ENCODE results near the gene RNF227. TPM values are rescaled to one million over a fixed set of nuclear protein-coding genes. Genes with fewer than 3 reads are reported as not detected.

Gene RNF227
- total and polyA plus RNA-seq, 2 of the 8 experiments (the other 6 are each of a cell fraction or from before 2014, with no cell fraction given) = 0.63 to 1.7 TPM

DNA sequence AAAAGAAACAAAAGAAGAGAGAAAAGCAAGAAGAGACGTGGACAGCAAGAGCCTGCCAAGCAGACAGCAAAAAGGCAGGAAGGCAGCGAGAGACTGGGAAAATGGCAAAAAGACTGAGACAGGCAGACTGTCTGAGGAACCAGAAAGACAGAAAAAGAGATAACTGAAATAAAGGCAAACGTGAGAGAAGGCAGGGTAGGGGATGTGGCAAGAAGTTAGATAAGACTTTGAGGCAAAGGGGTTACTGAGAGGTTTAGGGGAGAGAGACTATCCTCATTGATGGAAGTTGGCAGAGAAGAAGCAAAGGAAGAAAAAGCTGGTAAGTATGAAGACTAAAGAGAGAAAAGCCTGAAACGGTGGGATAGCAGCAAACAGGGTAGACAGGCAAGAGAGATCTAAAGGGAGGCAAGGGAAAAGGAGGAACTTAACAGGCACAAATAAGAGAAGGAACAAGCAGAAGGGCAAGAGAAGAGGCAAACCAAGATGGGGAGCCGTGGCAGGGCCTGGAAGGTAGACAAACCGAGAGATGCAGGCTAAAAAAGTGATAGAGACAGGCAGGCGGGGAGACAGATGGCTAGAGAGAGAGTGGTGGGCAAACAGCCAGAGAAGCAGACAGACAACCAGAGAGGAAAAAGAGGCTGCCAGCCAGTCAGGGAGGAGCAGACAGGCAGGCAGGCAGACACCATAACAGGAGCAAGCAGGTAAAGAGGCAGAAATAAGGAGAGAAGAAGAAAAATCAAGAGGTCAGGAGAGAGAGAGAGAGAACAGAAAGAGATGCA is 34.6 kb downstream of the RNF227 start:
- no peaks in the 10 kb centered on the region for H3K79me1 ChIP-seq (ENCODE audit: low read depth, low read length)
- H4K91ac ChIP-seq (replicated peaks; ENCODE audit: insufficient read length, low read length) = no peak overlapping the region
- H2AFZ ChIP-seq (ENCODE audit: low read length) = no peak overlapping the region
- ChIA-PET POLR2A (ENCODE audit: partially characterized antibody) (no interaction called here), CTCF (ENCODE audit: partially characterized antibody) (no interaction called here)
- H3K79me2 ChIP-seq (ENCODE audit: control insufficient read depth in 1 of 2, insufficient read depth in 2 of 2, low read length in 2 of 2) = no peaks in the 10 kb centered on the region
- no peak overlapping the region for H3K23ac ChIP-seq (ENCODE audit: insufficient read length)
- no peaks in the 10 kb centered on the region for H3K9me3 ChIP-seq (ENCODE audit: insufficient read depth in 2 of 2, low read depth in 1 of 2, low read length in 1 of 2)
- peaks cover 0 to 3% (median 1%) of the 10 kb centered on the region in 4 experiments; a peak in 4 of 7 replicates for H3K4me1 ChIP-seq (replicated peaks in 1 of 4; ENCODE audit: control insufficient read depth in 3 of 4, insufficient read depth in 4 of 4, low read length in 3 of 4)
- no peak overlapping the region for H2BK20ac ChIP-seq (ENCODE audit: low read length)
- DNase-seq (ENCODE audit: low read depth in 1 of 2, low spot score in 2 of 2) = no peak
- peaks cover 0 to 10% (median 3%) of the 10 kb centered on the region in 4 experiments; a peak in 3 of 7 replicates for H3K27me3 ChIP-seq (replicated peaks in 1 of 4; ENCODE audit: control insufficient read depth in 3 of 4, extremely low read depth in 1 of 4, insufficient read depth in 3 of 4, low read length in 3 of 4)
- no peak overlapping the region for H2BK120ac ChIP-seq (replicated peaks; ENCODE audit: low read depth, low read length)
- no peak overlapping the region for H2BK5ac ChIP-seq (ENCODE audit: low read depth, low read length)
- 87% methylated on average over 7 of the region's 7 CpGs; no CpG with 5 or more reads in 1 of the 2 experiments for WGBS, 2 experiments (ENCODE audit: extremely low coverage in 1 of 2, insufficient coverage in 1 of 2, insufficient read length in 1 of 2, insufficient replicate concordance in 2 of 2, low coverage in 1 of 2, low lambda C conversion rate in 2 of 2, missing lambda C conversion rate in 1 of 2)
- no peak overlapping the region for H3K56ac ChIP-seq (replicated peaks; ENCODE audit: insufficient read length, low read depth, low read length)
- no peak for FAIRE-seq
- no peak overlapping the region for H2BK15ac ChIP-seq (ENCODE audit: low read length)
- H3K14ac ChIP-seq (ENCODE audit: insufficient read length) = no peak overlapping the region
- no peak overlapping the region for H2AK5ac ChIP-seq (ENCODE audit: low read depth, low read length)
- no peak overlapping the region for H3K9ac ChIP-seq (replicated peaks in 1 of 4; ENCODE audit: extremely low read depth in 1 of 4, low read depth in 3 of 4, low read length in 3 of 4)
- H3K4me2 ChIP-seq (ENCODE audit: insufficient read depth in 1 of 2, low read depth in 2 of 2, low read length in 2 of 2) = no peak overlapping the region
- no peak overlapping the region for H3K18ac ChIP-seq (ENCODE audit: extremely low read depth, low read length)
- no peak overlapping the region for H4K8ac ChIP-seq (ENCODE audit: extremely low read depth, insufficient read depth, low read length)
- peaks cover 3 to 10% (median 5%) of the 10 kb centered on the region in 4 experiments; a peak in 5 of 8 replicates for H3K36me3 ChIP-seq (ENCODE audit: control insufficient read depth in 2 of 4, insufficient read depth in 4 of 4, low read length in 3 of 4)
- no peak overlapping the region for H2BK12ac ChIP-seq (ENCODE audit: low read depth, low read length)
- no peak overlapping the region for H3K27ac ChIP-seq (ENCODE audit: low read depth, low read length)
- no peaks in the 10 kb centered on the region for H4K20me1 ChIP-seq (replicated peaks in 1 of 2; ENCODE audit: control insufficient read depth in 1 of 2, insufficient read depth in 2 of 2, low read length in 2 of 2)
- H3K4me3 ChIP-seq (ENCODE audit: extremely low read depth in 1 of 4, insufficient read depth in 2 of 4, low read depth in 3 of 4, low read length in 4 of 4) = no peak overlapping the region
- no peak overlapping the region for H3K4ac ChIP-seq (replicated peaks; ENCODE audit: insufficient read length, low read depth, low read length)
- H4K5ac ChIP-seq (ENCODE audit: insufficient read length, low read depth, low read length) = no peak overlapping the region
- peaks cover 11% of the 10 kb centered on the region; the same call in 1 of the 2 replicates for H3K23me2 ChIP-seq (ENCODE audit: low read depth, low read length)
- TF ChIP-seq POLR2AphosphoS5 (IDR thresholded peaks at IDR 0.05; ENCODE audit: low read depth, low read length) = no peak
- TF ChIP-seq CHD1 (IDR thresholded peaks at IDR 0.05; ENCODE audit: low read depth, low read length) = no peak
- TF ChIP-seq, protein P1, sequence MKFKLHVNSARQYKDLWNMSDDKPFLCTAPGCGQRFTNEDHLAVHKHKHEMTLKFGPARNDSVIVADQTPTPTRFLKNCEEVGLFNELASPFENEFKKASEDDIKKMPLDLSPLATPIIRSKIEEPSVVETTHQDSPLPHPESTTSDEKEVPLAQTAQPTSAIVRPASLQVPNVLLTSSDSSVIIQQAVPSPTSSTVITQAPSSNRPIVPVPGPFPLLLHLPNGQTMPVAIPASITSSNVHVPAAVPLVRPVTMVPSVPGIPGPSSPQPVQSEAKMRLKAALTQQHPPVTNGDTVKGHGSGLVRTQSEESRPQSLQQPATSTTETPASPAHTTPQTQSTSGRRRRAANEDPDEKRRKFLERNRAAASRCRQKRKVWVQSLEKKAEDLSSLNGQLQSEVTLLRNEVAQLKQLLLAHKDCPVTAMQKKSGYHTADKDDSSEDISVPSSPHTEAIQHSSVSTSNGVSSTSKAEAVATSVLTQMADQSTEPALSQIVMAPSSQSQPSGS (IDR thresholded peaks at IDR 0.05; ENCODE audit: low read length) = no peak

All from H1 (cell line).